ENCODE measurements around the gene EMC9. TPM values are rescaled to one million over a fixed set of nuclear protein-coding genes. Genes with fewer than 3 reads are reported as not detected.

The EMC9 gene
- total RNA-seq, 1 experiment from 2014 or later: 27.4 TPM

- Histone ChIP-seq H3F3A (ENCODE audit: insufficient read depth, low read depth) (peaks cover 3% of the 10 kb centered on the region; the same call in 1 of the 2 replicates), H3K79me2 (ENCODE audit: low read depth) (peaks cover 14% of the 10 kb centered on the region), H3K9me3 (ENCODE audit: insufficient read depth, low read depth) (no peaks in the 10 kb centered on the region), H3K4me1 (replicated peaks; ENCODE audit: insufficient read depth) (peaks cover 11% of the 10 kb centered on the region), H2AFZ (no peak overlapping the region), H3K36me3 (ENCODE audit: low read depth) (no peaks in the 10 kb centered on the region), H3K9me2 (ENCODE audit: insufficient read depth) (no peaks in the 10 kb centered on the region), H3K4me3 (no peak overlapping the region), H3K4me2 (peak overlapping the region; percentile 93; the same call in 1 of the 2 replicates), H3K27ac (no peak overlapping the region), H4K20me1 (ENCODE audit: insufficient read depth) (no peaks in the 10 kb centered on the region), H3K27me3 (ENCODE audit: insufficient read depth, low read depth) (no peaks in the 10 kb centered on the region)
- BruUV-seq (replicated peaks): no TSS peak
- DNase-seq: no peak
- POLR2A ChIA-PET (ENCODE audit: unreplicated experiment): no interaction called here
- intact Hi-C loops (cut with micrococcal nuclease; ENCODE audit: unreplicated experiment): no loop called here
- TF ChIP-seq CTCF (conservative IDR thresholded peaks at IDR 0.05): no peak
- TF ChIP-seq EZH2 (IDR thresholded peaks at IDR 0.05; ENCODE audit: low read depth): no peak
- CTCF ChIA-PET: no interaction called here
Observed at GRCh38 chr14:24186831-24187538, 45.6 kb upstream of the EMC9 start.

GRCh38 chr14:24185741-24186140 is 44.4 kb upstream of the EMC9 start:
- H3F3A ChIP-seq (ENCODE audit: insufficient read depth, low read depth): peaks cover 3% of the 10 kb centered on the region; the same call in 1 of the 2 replicates
- H3K4me3 ChIP-seq: no peak overlapping the region
- BruUV-seq (replicated peaks): no TSS peak
- TF ChIP-seq CTCF (conservative IDR thresholded peaks at IDR 0.05): no peak
- TF ChIP-seq EZH2 (IDR thresholded peaks at IDR 0.05; ENCODE audit: low read depth): no peak
- H3K9me2 ChIP-seq (ENCODE audit: insufficient read depth): no peaks in the 10 kb centered on the region
- H3K79me2 ChIP-seq (ENCODE audit: low read depth): peaks cover 13% of the 10 kb centered on the region
- no peaks in the 10 kb centered on the region for H3K36me3 ChIP-seq (ENCODE audit: low read depth)
- no peak for DNase-seq
- H2AFZ ChIP-seq: no peak overlapping the region
- CTCF ChIA-PET: no interaction called here
- H3K27me3 ChIP-seq (ENCODE audit: insufficient read depth, low read depth): no peaks in the 10 kb centered on the region
- no peak overlapping the region for H3K27ac ChIP-seq
- intact Hi-C loops (cut with micrococcal nuclease; ENCODE audit: unreplicated experiment): no loop called here
- POLR2A ChIA-PET (ENCODE audit: unreplicated experiment): no interaction called here
- H3K9me3 ChIP-seq (ENCODE audit: insufficient read depth, low read depth): no peaks in the 10 kb centered on the region
- peaks cover 11% of the 10 kb centered on the region for H3K4me1 ChIP-seq (replicated peaks; ENCODE audit: insufficient read depth)
- no peaks in the 10 kb centered on the region for H4K20me1 ChIP-seq (ENCODE audit: insufficient read depth)
- no peak overlapping the region for H3K4me2 ChIP-seq

GRCh38 chr14:24185026-24185425 is 43.6 kb upstream of the EMC9 start:
- no peaks in the 10 kb centered on the region for H3K9me2 ChIP-seq (ENCODE audit: insufficient read depth)
- H3K27me3 ChIP-seq (ENCODE audit: insufficient read depth, low read depth): no peaks in the 10 kb centered on the region
- no peak for DNase-seq
- no peaks in the 10 kb centered on the region for H3K9me3 ChIP-seq (ENCODE audit: insufficient read depth, low read depth)
- no peak overlapping the region for H3K4me2 ChIP-seq
- TF ChIP-seq EZH2 (IDR thresholded peaks at IDR 0.05; ENCODE audit: low read depth) (no peak), CTCF (conservative IDR thresholded peaks at IDR 0.05) (no peak)
- CTCF ChIA-PET: no interaction called here
- POLR2A ChIA-PET (ENCODE audit: unreplicated experiment): no interaction called here
- H3K79me2 ChIP-seq (ENCODE audit: low read depth): peaks cover 13% of the 10 kb centered on the region
- H3K4me3 ChIP-seq: no peak overlapping the region
- BruUV-seq (replicated peaks): no TSS peak
- H4K20me1 ChIP-seq (ENCODE audit: insufficient read depth): no peaks in the 10 kb centered on the region
- no peaks in the 10 kb centered on the region for H3K36me3 ChIP-seq (ENCODE audit: low read depth)
- intact Hi-C loops (cut with micrococcal nuclease; ENCODE audit: unreplicated experiment): no loop called here
- no peak overlapping the region for H2AFZ ChIP-seq
- H3K27ac ChIP-seq: no peak overlapping the region
- H3F3A ChIP-seq (ENCODE audit: insufficient read depth, low read depth): peaks cover 3% of the 10 kb centered on the region; the same call in 1 of the 2 replicates
- H3K4me1 ChIP-seq (replicated peaks; ENCODE audit: insufficient read depth): peaks cover 11% of the 10 kb centered on the region

Data from PC-9 (cell line).